Fibroblast of the aortic adventitia (primary cell): ENCODE results near the gene U2AF2. TPM values are rescaled to one million over a fixed set of nuclear protein-coding genes. Genes with fewer than 3 reads are reported as not detected.

Experiments used
- DNase-seq: peaks from one replicate; pipeline ENCODE4 v3.0.0-alpha.2; 2010; ENCODE audit warnings: low read depth
- H3K4me3 ChIP-seq: 2 replicates; pipeline ENCODE4 v1.5.1; 2011; ENCODE audit warnings: low read depth, mild to moderate bottlenecking, control low read depth, low read length, moderate library complexity
- total RNA-seq: library from RNA; depleted of rRNA; stranded (reverse); fragments of >200 nt; gene quantifications from 2 replicates; pipeline ENCODE4 v1.2.3, GENCODE V29; 2012; ENCODE audit warnings: low replicate concordance
- TF ChIP-seq, protein P1 (sequence below): IDR thresholded peaks from 2 replicates; pipeline ENCODE4 v1.5.1; 2011; ENCODE audit warnings: mild to moderate bottlenecking, low read length, control low read depth, inconsistent platforms; ENCODE audit not compliant: insufficient read depth

U2AF2 gene
- total RNA-seq, result 69.5 and 71.4 TPM in 2 replicates

DNA sequence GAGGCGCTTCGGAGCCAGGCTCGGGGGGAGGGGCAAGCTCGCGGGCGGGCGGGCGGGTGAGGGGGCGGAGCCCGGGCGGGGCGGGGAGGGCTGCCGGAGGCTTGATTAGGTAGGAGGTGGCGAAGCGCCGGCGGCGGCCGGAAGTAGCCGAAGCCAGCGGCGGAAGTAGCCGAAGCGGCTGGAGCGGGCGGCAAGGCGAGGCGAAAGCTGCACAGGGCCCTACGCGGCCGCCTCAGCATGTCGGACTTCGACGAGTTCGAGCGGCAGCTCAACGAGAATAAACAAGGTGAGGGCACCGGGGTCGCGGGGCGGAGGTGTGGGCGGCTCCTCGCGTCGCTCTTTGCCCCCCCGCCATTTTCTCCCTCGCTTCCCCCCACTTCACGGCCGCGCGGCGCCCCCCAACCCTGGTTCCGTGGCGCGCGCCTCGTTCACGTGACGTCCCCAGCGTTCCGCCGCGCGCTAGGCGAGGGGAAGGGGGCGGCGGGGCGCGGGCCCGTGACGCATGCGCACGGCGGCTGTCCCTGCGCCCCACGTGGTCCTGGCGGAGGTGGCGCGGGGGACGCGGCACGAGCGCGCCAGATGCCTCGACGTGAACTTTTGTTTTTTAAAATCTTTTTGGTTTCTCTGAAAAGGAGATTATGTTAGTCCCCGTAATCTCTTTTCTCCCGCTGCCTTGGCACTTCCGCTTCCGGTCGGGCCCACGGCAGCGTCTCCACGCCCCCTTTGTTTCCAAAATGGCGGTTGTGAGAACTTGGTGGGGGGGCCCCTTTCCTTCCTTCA, at the start of gene U2AF2:
Gene U2AF2 (plus strand): TSS at position 168 of the 780 bp plus-strand sequence. CDS start 70 bp downstream, at position 238.
- TF ChIP-seq, protein P1, sequence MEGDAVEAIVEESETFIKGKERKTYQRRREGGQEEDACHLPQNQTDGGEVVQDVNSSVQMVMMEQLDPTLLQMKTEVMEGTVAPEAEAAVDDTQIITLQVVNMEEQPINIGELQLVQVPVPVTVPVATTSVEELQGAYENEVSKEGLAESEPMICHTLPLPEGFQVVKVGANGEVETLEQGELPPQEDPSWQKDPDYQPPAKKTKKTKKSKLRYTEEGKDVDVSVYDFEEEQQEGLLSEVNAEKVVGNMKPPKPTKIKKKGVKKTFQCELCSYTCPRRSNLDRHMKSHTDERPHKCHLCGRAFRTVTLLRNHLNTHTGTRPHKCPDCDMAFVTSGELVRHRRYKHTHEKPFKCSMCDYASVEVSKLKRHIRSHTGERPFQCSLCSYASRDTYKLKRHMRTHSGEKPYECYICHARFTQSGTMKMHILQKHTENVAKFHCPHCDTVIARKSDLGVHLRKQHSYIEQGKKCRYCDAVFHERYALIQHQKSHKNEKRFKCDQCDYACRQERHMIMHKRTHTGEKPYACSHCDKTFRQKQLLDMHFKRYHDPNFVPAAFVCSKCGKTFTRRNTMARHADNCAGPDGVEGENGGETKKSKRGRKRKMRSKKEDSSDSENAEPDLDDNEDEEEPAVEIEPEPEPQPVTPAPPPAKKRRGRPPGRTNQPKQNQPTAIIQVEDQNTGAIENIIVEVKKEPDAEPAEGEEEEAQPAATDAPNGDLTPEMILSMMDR, result no peak
- peak; percentile 61 for DNase-seq
- H3K4me3 ChIP-seq, result peak within 1 kb of the TSS; percentile 92

DNA sequence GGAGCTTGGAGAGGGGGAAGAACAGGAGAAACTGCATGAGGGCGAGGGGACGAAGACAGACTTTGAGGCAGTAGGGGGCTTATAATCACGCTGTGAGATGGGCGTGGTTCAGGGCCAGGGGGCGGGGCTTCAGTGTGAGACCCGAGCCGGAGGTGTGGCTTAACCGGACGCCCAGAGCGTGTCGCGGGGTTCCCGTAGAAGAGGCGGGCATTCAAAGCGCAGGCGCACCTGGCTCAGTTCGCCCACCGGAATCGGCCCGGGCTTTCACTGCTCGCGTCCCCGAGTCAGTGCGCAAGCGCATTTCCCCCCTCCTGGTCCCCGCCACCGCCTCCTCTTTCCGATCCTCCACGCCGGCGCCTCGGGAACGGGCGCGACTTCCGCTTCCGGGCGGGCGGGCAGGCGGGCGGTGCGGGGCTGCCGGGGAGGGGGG, 49.6 kb upstream of the U2AF2 start:
- TF ChIP-seq, protein P1, result no peak
- DNase-seq, result peak; percentile 97
- peak overlapping the region; percentile 93 for H3K4me3 ChIP-seq

DNA sequence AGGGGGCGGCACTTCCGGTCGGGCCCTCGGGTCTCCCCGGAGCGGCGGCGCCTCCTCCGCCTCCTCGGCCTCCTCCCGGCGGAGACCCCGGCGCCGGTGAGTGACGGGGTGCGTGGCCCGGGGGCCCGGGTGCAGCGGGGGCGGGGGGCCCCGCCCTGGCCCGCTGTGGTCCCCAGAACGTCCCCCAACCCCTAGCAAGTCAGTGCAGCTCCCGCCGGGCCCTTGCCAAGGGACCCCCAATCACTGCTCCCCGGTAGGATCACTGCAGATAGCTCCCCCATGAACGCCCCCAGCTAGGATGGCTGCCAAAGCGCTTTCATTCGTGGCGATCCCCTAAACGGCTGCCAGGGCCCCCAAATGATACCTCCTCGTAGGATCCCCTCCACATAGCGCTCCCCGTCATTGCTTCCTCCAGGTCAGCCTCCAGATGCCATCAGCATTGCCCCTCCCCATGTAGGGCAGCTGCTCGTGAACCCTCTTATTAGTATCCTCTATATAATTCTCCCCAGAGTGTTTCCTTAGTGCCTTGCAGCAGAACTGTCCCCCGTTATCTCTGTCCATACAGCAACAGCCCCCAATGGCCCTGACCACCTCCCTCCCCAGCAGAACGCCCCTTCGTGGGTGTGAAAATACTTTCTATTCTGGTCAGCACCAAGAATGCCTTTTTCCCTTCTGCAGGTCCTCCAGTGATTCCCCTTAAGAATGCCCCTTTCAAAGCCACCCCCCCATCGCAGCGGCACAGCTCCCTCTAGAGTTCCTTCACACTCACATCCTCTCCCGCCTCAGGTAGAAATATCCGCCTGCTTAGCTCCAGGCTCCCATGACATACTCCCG, 49.0 kb upstream of the U2AF2 start, which contains the start of gene ZNF865:
Gene ZNF865 (plus strand): TSS at position 11 of the 834 bp plus-strand sequence. CDS start 7,972 bp downstream, outside the sequence.
- DNase-seq, result peak; percentile 85
- peak within 1 kb of the TSS; percentile 93 for H3K4me3 ChIP-seq
- TF ChIP-seq, protein P1, result peak; percentile 88

DNA sequence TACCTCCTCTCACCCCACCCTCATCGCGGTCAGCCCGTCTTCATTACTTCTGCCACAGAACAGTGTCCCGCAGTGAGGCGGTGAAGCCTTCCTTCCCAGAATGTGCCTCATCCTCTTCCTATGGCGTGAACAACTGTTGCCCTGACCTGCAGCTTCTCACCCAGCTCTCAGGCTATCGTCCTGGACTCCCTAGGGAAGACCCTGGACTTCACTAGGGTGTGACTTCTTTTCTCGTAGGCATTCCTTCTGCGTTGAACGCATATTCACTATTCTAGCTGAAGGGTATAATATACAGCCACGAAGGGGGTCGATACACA, 48.4 kb upstream of the U2AF2 start:
- H3K4me3 ChIP-seq, result peak overlapping the region; percentile 93
- TF ChIP-seq, protein P1, result no peak
- no peak for DNase-seq

DNA sequence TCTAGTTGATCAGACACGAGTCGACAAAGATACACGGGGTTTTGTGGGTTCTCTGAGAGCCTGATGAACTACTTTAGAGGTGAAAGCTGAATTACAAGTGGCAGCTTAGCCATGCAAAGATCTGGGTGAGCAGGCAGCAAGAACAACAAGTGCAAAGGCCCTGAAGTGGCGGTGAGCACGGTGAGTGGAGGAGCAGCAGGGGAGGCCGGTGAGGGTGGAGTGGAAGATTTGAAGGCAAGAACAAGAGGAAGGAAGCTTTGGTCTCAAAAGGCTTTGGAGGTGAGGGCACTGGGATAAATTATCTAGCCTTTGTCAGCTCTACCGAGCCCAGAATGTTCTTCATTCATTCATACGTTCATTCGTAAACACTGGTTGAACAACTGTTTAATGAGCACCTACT, 48.0 kb upstream of the U2AF2 start:
- peak overlapping the region; percentile 93 for H3K4me3 ChIP-seq
- DNase-seq, result no peak

DNA sequence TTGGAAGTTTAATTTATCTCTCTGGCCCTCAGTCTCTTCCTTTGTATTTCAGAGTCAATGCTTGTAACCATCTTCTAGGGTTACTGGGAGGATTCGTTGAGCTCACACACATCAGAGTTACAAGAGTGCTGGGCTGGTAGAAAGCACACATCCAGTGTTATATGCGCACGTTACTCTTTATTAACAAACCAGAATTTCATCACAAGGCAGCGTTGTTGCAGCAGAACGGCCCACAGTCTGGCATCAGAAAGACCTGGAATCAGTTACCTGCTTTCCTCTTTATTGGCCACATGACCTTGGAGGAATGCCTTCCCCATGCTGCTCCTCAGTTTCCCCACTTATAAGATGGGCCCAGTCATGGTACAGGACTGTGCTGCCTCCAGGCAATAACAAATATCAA, 45.5 kb upstream of the U2AF2 start:
- DNase-seq, result no peak
- H3K4me3 ChIP-seq, result no peak overlapping the region
- TF ChIP-seq, protein P1, result no peak

More for the DNA sequence above, 48.0 kb upstream of the U2AF2 start:
- TF ChIP-seq, protein P1, result no peak
